ENCODE measurements around the gene MARK4. TPM values are rescaled to one million over a fixed set of nuclear protein-coding genes. Genes with fewer than 3 reads are reported as not detected.
"Not testable (repeated sequence)": the region's sequence is repeated elsewhere in the genome, so short reads cannot be mapped to it uniquely, and the experiment has no call there.

Gene MARK4
- total RNA-seq, 1 experiment from 2014 or later, result 28.1 TPM

- no peak for DNase-seq (ENCODE audit: extremely low read depth, low read depth)
Measured at GRCh38 chr19:45303269-45304060, 52.4 kb downstream of the MARK4 start.

GRCh38 chr19:45304141-45304926 is 53.3 kb downstream of the MARK4 start:
- DNase-seq (ENCODE audit: extremely low read depth, low read depth), result no peak

GRCh38 chr19:45305007-45305406 is 53.9 kb downstream of the MARK4 start:
- DNase-seq (ENCODE audit: extremely low read depth, low read depth), result no peak

- DNase-seq (ENCODE audit: extremely low read depth, low read depth), result no peak
Measured at GRCh38 chr19:45305421-45305820, 54.4 kb downstream of the MARK4 start.

- DNase-seq (ENCODE audit: extremely low read depth, low read depth), result no peak
Measured at GRCh38 chr19:45306040-45306439, 55.0 kb downstream of the MARK4 start.

- DNase-seq (ENCODE audit: extremely low read depth, low read depth), result no peak
Measured at GRCh38 chr19:45306518-45307027, 55.5 kb downstream of the MARK4 start.

GRCh38 chr19:45307361-45307760 is 56.3 kb downstream of the MARK4 start:
- no peak for DNase-seq (ENCODE audit: extremely low read depth, low read depth)

- DNase-seq (ENCODE audit: extremely low read depth, low read depth), result not testable (repeated sequence)
Measured at GRCh38 chr19:45309322-45309721, 58.3 kb downstream of the MARK4 start.

- DNase-seq (ENCODE audit: extremely low read depth, low read depth), result no peak
Measured at GRCh38 chr19:45311621-45312020, 60.5 kb downstream of the MARK4 start.

GRCh38 chr19:45312285-45312684 is 61.2 kb downstream of the MARK4 start:
- not testable (repeated sequence) for DNase-seq (ENCODE audit: extremely low read depth, low read depth)

GRCh38 chr19:45314708-45315245 is 63.7 kb downstream of the MARK4 start:
- no peak for DNase-seq (ENCODE audit: extremely low read depth, low read depth)

GRCh38 chr19:45315304-45315703 is 64.2 kb downstream of the MARK4 start:
- no peak for DNase-seq (ENCODE audit: extremely low read depth, low read depth)

- DNase-seq (ENCODE audit: extremely low read depth, low read depth), result no peak
Measured at GRCh38 chr19:45320997-45321775, 70.1 kb downstream of the MARK4 start.

- no peak for DNase-seq (ENCODE audit: extremely low read depth, low read depth)
Measured at GRCh38 chr19:45321848-45322247, 70.8 kb downstream of the MARK4 start.

GRCh38 chr19:45322311-45322710 is 71.2 kb downstream of the MARK4 start:
- DNase-seq (ENCODE audit: extremely low read depth, low read depth), result no peak

GRCh38 chr19:45322744-45323281 is 71.7 kb downstream of the MARK4 start, which contains the start of gene CKM:
Gene CKM, minus strand, starts transcription at chr19:45322875. Its CDS starts 3,162 bp downstream, at chr19:45319713.
- DNase-seq (ENCODE audit: extremely low read depth, low read depth), result no peak

GRCh38 chr19:45323671-45324081 is 72.6 kb downstream of the MARK4 start:
- no peak for DNase-seq (ENCODE audit: extremely low read depth, low read depth)

GRCh38 chr19:45324349-45324907 is 73.4 kb downstream of the MARK4 start:
- DNase-seq (ENCODE audit: extremely low read depth, low read depth), result no peak

GRCh38 chr19:45327404-45328143 is 76.5 kb downstream of the MARK4 start:
- DNase-seq (ENCODE audit: extremely low read depth, low read depth), result no peak
